Activated T-cell treated with anti-CD3 and anti-CD28 coated beads, Interleukin-2, amount 50 U/mL, for 4 hours (primary cell): Measurements from ENCODE around the gene TMEM69. TPM values are rescaled to one million over a fixed set of nuclear protein-coding genes. Genes with fewer than 3 reads are reported as not detected.

Experiments
- ATAC-seq, 2 donors: fragments of 200-7000 bp; cut with Tn5 transposase; one replicate each; pipeline ENCODE4 v1.10.0; 2021
- DNase-seq: peaks from one replicate; pipeline ENCODE4 v3.0.0-alpha.2; 2020
- H3K27me3 Mint-ChIP-seq: one replicate; pipeline ENCODE4 v1.8.0; 2021; ENCODE audit warnings: low read depth, mixed read lengths
- H3K36me3 Mint-ChIP-seq: one replicate; pipeline ENCODE4 v1.8.0; 2022; ENCODE audit warnings: mixed read lengths; ENCODE audit not compliant: insufficient read depth
- H3K4me1 Mint-ChIP-seq: one replicate; pipeline ENCODE4 v1.8.0; 2021; ENCODE audit warnings: low read depth, mixed read lengths
- H3K4me3 Mint-ChIP-seq: one replicate; pipeline ENCODE4 v1.8.0; 2021; ENCODE audit warnings: mild to moderate bottlenecking, moderate library complexity, mixed read lengths
- H3K9me3 Mint-ChIP-seq: one replicate; pipeline ENCODE4 v1.8.0; 2021; ENCODE audit warnings: mixed read lengths
- total RNA-seq, 3 donors: library from RNA; stranded (reverse); gene quantifications; one replicate each; pipeline ENCODE4 v1.2.1, GENCODE V29; 2021

The TMEM69 gene, protein sequence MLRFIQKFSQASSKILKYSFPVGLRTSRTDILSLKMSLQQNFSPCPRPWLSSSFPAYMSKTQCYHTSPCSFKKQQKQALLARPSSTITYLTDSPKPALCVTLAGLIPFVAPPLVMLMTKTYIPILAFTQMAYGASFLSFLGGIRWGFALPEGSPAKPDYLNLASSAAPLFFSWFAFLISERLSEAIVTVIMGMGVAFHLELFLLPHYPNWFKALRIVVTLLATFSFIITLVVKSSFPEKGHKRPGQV
- 10 to 100 TPM; 38.1 to 42.9 (median 40.6) TPM for total RNA-seq

DNA sequence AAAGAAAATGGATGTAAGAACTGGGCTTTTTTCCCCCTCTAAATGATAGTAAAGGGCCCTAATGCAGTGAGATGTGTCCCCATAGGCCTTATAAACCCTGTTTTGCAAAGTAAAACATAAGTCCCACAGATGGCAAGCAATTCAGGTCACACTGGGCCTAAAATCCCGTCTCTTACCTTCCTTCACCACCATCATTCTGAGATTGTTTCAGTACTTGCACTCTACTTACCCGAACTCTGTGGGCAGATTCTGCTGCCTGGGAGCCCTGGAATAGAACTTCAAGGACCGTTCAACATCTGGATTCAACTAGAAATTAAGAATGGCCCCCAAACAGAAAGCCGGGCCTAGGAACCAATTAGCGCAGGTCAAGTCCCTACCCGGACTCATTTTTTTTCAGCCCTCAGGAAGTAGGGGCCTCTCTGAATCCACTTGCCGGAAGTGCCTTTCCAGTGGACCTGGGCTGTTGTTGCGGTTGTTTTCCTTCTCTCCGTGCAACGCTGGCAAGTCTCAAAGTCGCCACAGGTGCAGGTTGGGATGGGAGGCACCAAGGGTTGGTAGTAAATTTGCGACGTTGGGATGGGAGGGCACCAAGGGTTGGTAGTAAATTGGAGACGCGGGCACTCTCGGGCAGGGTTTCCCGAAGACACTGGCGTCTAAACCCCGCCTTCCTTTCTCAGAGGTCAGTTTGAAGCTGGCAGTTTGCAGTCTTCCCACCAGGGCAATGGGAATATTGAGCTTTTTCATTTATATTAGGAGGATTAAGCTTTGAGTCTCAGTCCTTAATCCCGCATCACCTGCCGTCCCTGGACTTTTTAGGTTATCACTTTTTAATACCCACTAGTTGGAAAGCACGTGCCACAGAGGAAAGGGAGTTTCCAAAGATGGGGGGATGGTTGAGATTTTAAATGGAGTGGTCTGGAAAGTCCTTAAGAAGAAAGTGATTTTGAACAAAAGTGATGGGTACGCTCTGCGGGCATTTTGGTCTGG, at the start of gene TMEM69:
TSS of gene TMEM69 (plus strand) at position 428 of the 987 bp plus-strand sequence. CDS start 2,888 bp downstream, outside the sequence.
- Mint-ChIP-seq H3K9me3 (no peaks in the 10 kb centered on the region), H3K4me1 (peaks cover 37% of the 10 kb centered on the region), H3K4me3 (peak within 1 kb of the TSS; percentile 99), H3K27me3 (no peaks in the 10 kb centered on the region), H3K36me3 (peaks cover 14% of the 10 kb centered on the region)
- DNase-seq, result peak; percentile 66
- peak; percentile 10 to 11 for ATAC-seq

DNA sequence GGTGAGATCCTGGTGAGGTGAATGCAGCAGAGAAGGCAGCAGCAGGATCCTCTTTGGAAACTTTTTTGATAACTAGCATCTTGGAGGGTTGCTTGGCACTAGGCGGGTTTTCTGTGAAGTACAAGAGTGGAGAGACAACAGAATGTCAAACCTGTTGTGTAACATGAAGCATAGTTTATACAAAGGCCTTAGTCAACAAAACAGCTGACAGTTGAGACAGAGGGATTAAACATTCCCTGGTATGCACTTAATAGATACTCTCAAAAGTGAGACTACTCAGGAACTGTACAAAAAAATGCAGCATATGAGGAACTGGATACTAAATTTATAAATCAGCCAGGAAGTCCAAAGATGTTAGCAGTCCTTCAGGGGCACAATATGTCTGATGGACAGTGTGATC, 47.7 kb upstream of the TMEM69 start:
- ATAC-seq, result no peak
- H3K4me3 Mint-ChIP-seq, result no peak overlapping the region
- H3K9me3 Mint-ChIP-seq, result no peaks in the 10 kb centered on the region
- no peak for DNase-seq
- H3K27me3 Mint-ChIP-seq, result no peaks in the 10 kb centered on the region
- no peaks in the 10 kb centered on the region for H3K4me1 Mint-ChIP-seq
- peaks cover 13% of the 10 kb centered on the region for H3K36me3 Mint-ChIP-seq

DNA sequence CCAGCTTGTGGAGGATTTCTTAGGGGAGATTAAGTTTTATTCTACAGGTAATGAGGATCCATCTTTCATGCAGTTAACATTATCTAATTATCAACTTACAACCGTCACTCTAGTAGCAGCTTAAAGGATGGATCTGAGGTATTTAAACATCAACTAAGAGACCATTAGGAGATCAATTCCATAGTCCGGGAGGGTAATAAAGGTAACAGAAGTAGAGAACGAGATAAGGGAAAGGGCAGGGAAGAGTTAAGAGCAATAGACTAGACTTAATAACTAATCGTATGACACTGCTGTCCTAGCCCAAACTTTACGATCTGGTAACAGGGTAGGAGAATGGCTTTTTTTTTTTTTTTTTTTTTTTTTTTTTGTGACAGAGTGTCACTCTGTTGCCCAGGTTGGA, 44.7 kb upstream of the TMEM69 start:
- no peak for ATAC-seq
- Mint-ChIP-seq H3K4me1 (peaks cover 4% of the 10 kb centered on the region), H3K9me3 (no peaks in the 10 kb centered on the region), H3K27me3 (no peaks in the 10 kb centered on the region), H3K36me3 (peaks cover 24% of the 10 kb centered on the region), H3K4me3 (no peak overlapping the region)
- DNase-seq, result no peak

DNA sequence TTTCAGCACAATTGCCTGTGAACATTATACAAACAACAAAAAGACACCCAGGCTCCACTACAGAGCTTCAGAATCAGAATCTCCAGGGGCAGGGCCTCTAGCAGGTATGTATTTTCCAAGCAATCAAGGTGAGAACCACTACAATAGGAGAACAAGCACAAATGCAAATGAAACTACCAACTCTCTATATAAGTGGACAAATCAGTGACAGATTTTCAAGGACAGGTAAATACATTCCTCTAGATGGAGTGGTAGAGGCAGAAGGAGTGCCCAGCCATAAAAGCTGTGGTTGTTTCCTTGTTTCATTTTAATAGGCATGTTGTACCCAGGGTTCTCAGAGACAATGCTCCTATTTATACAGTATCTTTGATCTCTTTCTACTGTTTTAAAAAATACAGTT, 44.0 kb upstream of the TMEM69 start:
- DNase-seq (no peak), ATAC-seq (no peak)
- no peaks in the 10 kb centered on the region for H3K9me3 Mint-ChIP-seq
- no peaks in the 10 kb centered on the region for H3K27me3 Mint-ChIP-seq
- H3K36me3 Mint-ChIP-seq, result peaks cover 24% of the 10 kb centered on the region
- peaks cover 4% of the 10 kb centered on the region for H3K4me1 Mint-ChIP-seq
- H3K4me3 Mint-ChIP-seq, result no peak overlapping the region

DNA sequence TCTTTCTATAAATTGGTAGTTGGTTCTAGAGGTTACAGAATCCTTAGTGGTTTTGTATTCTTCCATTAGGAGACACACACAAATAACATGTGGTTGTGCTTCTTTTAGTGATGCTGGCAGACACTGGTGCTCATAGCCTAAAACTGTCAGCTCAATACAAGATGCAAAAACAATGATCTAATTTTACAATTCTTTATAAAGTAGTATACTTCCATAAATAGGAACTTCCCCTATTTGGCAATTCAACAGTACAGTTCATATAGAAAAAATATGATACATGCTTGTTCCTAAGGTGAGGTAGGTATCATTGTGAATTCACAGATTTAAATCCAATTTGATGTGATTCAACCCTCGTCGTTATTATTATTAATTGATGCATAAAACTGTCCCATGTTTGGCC, 43.3 kb upstream of the TMEM69 start:
- Mint-ChIP-seq H3K36me3 (peaks cover 24% of the 10 kb centered on the region), H3K27me3 (no peaks in the 10 kb centered on the region), H3K4me1 (peaks cover 4% of the 10 kb centered on the region), H3K9me3 (no peaks in the 10 kb centered on the region), H3K4me3 (no peak overlapping the region)
- no peak for DNase-seq
- ATAC-seq, result no peak

DNA sequence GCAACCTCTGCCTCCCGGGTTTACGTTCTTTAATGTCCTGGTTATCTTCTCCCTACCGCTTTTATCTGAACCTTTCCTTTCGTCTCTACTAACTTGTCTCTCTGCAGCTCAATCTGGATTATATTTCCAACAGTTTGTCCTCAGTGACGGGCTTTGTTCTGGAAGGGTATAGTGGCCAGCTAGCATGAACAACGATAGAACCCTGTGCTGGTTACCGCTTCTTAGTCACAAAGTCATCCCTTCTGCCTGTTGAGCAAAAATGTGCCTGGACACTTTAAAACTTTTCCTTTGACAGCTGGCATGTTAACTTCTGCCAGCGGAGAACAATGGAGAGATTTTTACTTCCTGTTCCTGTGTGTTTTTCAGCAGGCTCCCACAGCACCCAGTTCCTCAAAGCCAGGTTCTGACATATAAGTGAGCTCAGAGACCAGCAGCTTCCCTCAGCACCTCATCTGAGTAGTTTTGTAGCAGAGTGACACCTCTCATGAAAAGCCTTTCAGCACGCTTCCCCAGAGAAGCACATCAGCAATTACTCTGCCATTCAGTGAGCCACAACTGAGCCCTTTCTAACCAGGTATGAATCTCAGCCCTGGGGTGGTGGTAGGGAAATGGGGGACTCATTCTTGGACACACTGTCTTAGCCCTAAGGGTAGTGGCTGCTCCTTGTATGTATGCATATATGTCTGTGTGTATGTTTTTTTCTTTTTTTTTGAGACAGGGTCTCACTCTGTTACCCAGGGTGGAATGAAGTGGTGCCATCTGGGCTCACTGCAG, 40.5 kb upstream of the TMEM69 start:
- Mint-ChIP-seq H3K36me3 (peaks cover 33% of the 10 kb centered on the region), H3K27me3 (no peaks in the 10 kb centered on the region), H3K9me3 (no peaks in the 10 kb centered on the region), H3K4me3 (no peak overlapping the region), H3K4me1 (peaks cover 8% of the 10 kb centered on the region)
- DNase-seq (no peak), ATAC-seq (no peak)

DNA sequence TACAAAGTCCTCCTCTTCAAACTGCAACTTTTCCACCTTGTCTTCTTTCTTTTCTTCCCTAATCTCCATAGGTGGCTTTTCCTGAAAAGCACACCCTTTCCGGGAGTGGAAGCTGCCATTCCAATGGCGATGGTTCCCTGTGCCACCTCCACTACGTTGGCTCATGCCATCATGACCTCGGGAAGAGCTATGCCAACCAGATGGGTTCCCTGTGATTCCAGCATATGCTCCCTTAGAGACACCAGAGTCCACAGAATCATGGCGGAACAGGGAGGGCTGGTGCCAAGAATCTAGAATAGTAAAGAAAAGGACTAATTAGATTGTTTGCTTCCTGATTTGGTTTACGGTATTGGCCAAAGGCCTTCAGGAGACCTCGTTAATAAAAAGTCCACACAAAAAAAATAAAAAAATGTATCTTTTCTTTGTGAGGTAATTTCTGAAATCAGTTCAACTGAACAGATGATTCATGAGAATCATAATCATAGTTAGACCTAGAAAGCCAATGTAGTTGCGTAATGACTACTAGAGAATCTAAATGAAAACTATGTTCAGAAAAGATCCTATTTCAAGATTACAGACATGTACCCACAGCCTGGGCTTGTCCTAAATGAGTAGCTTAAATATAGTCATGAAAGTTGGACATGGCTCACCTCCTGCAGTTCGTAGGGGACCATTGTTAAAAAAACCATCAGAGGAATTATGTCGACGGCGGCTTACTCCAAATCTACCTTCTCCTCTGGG, 33.3 kb upstream of the TMEM69 start:
- DNase-seq, result no peak
- peaks cover 12% of the 10 kb centered on the region for H3K4me1 Mint-ChIP-seq
- peaks cover 56% of the 10 kb centered on the region for H3K36me3 Mint-ChIP-seq
- no peaks in the 10 kb centered on the region for H3K9me3 Mint-ChIP-seq
- ATAC-seq, result peak; percentile 86 to 87
- no peaks in the 10 kb centered on the region for H3K27me3 Mint-ChIP-seq
- no peak overlapping the region for H3K4me3 Mint-ChIP-seq

DNA sequence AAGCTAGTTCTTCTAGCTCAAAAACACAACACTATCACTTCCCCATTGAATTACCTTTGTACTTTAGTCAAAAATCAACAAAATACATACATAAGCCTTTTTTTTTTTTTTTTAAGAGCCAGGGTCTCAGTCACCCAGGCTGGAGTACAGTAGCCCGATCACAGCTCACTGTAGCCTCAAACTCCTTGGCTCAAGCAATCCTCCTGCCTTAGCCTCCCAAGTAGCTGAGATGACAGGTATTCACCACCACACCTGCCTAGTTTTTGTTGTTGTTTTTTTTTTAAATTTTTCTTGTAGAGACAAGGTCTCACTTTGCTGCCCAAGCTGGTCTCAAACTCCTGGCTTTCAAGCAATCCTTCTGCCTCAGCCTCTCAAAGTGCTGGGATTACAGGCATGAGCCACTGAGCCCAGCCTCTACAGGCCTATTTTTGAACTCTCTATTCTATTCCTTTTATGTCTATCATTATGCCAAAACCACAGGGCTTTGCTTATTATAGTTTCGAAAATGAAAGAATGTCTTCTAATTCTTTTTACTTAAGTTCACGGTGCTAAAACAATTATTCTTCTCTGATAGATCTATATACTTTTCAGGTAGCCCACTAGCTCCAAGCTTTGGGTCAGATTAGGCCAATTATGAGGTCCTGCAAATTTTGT, 31.3 kb upstream of the TMEM69 start:
- H3K4me1 Mint-ChIP-seq, result peaks cover 7% of the 10 kb centered on the region

DNA sequence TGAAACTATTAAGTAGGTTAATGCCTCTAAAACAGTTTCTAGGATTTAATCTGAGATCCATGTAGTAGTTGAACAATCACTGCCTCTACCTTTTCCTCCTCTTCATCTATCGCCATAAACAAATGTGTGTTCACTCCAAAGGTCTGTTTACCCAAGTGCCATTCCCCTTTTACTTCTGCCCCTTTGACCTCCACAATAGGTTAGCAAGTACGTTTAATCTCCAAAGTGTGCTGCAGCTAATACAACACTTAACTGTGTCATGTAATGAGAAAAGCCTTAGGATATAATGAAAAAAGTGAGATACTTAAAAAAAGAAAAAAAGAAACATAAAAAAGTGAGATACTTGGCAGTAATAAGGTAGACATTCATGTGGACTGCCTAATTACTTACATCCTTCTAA, 29.8 kb upstream of the TMEM69 start:
- Mint-ChIP-seq H3K36me3 (peaks cover 38% of the 10 kb centered on the region), H3K9me3 (no peaks in the 10 kb centered on the region), H3K27me3 (no peaks in the 10 kb centered on the region), H3K4me1 (peaks cover 10% of the 10 kb centered on the region), H3K4me3 (no peak overlapping the region)
- DNase-seq, result no peak
- ATAC-seq, result no peak

More for the DNA sequence above, 31.3 kb upstream of the TMEM69 start:
- no peak for ATAC-seq
- Mint-ChIP-seq H3K4me3 (no peak overlapping the region), H3K36me3 (peaks cover 46% of the 10 kb centered on the region), H3K9me3 (no peaks in the 10 kb centered on the region), H3K27me3 (no peaks in the 10 kb centered on the region)
- DNase-seq, result no peak

DNA sequence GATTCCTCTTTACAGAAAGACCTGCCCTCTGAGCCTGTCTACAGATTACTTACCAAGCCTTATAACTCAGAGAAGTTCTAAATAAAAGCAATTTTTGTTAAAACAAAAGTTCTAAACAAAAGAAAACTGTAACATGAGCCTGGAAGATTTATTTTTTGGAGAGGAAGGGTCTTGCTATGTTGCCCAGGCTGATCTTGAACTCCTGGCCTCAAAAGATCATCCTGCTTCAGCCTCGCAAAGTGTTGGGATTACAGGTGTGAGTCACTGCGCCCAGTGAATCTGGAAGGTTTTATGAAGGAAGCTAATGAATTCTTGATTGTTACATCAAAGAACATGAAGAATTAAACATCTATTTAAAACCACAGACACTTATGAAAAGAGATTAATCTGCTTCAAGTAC, 28.8 kb upstream of the TMEM69 start:
- ATAC-seq (no peak), DNase-seq (no peak)
- peaks cover 13% of the 10 kb centered on the region for H3K4me1 Mint-ChIP-seq
- no peaks in the 10 kb centered on the region for H3K9me3 Mint-ChIP-seq
- H3K27me3 Mint-ChIP-seq, result no peaks in the 10 kb centered on the region
- H3K36me3 Mint-ChIP-seq, result peaks cover 41% of the 10 kb centered on the region
- H3K4me3 Mint-ChIP-seq, result no peak overlapping the region

DNA sequence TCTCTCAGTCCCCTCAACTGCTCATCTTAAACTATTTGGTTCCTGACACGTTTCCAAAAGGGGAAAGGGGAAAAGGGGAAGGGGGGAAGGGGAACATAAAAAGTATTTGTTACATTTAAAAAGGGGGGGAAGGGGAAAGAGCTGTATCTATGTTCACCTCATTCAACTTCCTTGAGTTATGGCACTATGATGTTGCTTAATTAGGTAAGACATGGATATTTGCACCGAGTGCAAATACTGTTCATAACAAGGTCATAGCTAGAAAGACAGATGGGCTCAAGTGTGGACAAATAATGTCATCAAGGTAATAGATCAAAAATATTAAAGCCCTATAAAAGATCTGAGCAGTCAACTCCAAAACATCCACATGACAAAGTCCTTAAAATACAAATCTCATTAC, 27.6 kb upstream of the TMEM69 start:
- peaks cover 11% of the 10 kb centered on the region for H3K4me1 Mint-ChIP-seq
- no peak overlapping the region for H3K4me3 Mint-ChIP-seq
- ATAC-seq (no peak), DNase-seq (no peak)
- H3K9me3 Mint-ChIP-seq, result no peaks in the 10 kb centered on the region
- H3K36me3 Mint-ChIP-seq, result peaks cover 33% of the 10 kb centered on the region
- H3K27me3 Mint-ChIP-seq, result no peaks in the 10 kb centered on the region

DNA sequence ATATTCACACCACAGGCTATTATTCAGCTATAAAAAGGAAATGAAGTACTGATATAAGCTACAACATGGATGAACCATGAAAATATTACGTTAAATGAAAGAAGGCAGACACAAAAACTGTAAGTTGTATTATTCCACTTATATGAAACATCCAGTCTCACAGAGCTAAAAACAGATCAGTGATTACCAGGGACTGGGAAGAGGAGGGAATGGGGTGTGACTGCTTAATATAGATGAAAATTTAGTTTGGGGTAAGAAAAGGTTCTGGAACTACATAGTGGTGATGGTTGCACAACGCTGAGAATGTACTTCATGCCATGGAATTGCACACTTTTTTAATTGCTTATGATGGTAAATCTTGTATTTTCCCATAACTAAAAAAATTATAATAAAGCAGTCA, 21.1 kb upstream of the TMEM69 start:
- H3K4me1 Mint-ChIP-seq, result peaks cover 47% of the 10 kb centered on the region

DNA sequence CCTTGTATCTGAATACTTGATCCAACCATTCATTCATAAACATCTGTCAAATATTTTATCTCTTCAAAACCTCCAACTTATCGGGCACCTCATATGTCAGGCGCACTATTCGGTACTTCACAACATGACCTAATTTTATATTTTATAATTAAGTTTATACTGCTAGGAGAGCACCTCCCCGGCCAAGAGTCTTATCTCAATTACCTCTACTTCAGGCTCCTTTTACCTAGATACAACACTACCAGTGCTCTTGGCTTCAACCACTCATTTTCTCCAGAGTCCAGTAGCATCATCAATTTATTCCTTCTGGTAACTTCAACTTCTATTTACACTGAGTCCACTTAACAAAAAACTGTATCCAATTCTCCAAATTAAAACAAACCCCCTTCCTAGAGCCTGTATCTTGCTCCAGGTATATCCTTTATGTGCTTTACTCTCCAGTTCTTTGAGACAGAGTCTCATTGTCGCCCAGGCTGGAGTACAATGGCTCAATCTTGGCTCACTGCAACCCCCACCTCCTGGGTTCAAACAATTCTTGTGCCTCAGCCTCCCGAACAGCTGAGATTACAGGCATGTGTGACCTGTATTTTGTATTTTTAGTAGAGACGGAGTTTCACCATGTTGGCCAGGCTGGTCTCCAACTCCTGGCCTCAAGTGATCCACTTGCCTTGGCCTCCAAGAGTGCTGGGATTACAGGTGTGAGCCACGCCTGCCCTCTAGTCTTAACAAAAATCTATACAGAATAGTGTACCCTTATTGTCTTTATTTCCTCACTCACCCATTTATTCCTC, 20.5 kb upstream of the TMEM69 start:
- Mint-ChIP-seq H3K4me1 (peaks cover 52% of the 10 kb centered on the region), H3K4me3 (no peak overlapping the region), H3K27me3 (no peaks in the 10 kb centered on the region), H3K9me3 (no peaks in the 10 kb centered on the region), H3K36me3 (peaks cover 7% of the 10 kb centered on the region)
- no peak for DNase-seq
- ATAC-seq, result no peak

More for the DNA sequence above, 21.1 kb upstream of the TMEM69 start:
- no peaks in the 10 kb centered on the region for H3K9me3 Mint-ChIP-seq
- no peaks in the 10 kb centered on the region for H3K27me3 Mint-ChIP-seq
- DNase-seq, result no peak
- ATAC-seq, result no peak
- peaks cover 7% of the 10 kb centered on the region for H3K36me3 Mint-ChIP-seq
- no peak overlapping the region for H3K4me3 Mint-ChIP-seq
